Esophagus muscularis mucosa (tissue), 3 donors: ENCODE measurements around the gene SS18L1.

Experiments
- POLR2A ChIP-seq: fragments of 450-650 bp; IDR thresholded peaks from one replicate; pipeline ENCODE4 v1.6.1; 2017; ENCODE audit warnings: antibody characterized with exemption, moderate library complexity, mild to moderate bottlenecking, low read depth
- TF ChIP-seq, protein P1 (sequence below), 3 experiments: fragments of 200-600 bp in 2 of 3; fragments of 450-650 bp in 1 of 3; sonication (generic) in 2 of 3; IDR thresholded peaks; one replicate each; pipeline ENCODE4 v1.5.1; 2017 to 2019; ENCODE audit warnings: antibody characterized with exemption in 3 of 3, mild to moderate bottlenecking in 2 of 3, moderate library complexity in 1 of 3

DNA sequence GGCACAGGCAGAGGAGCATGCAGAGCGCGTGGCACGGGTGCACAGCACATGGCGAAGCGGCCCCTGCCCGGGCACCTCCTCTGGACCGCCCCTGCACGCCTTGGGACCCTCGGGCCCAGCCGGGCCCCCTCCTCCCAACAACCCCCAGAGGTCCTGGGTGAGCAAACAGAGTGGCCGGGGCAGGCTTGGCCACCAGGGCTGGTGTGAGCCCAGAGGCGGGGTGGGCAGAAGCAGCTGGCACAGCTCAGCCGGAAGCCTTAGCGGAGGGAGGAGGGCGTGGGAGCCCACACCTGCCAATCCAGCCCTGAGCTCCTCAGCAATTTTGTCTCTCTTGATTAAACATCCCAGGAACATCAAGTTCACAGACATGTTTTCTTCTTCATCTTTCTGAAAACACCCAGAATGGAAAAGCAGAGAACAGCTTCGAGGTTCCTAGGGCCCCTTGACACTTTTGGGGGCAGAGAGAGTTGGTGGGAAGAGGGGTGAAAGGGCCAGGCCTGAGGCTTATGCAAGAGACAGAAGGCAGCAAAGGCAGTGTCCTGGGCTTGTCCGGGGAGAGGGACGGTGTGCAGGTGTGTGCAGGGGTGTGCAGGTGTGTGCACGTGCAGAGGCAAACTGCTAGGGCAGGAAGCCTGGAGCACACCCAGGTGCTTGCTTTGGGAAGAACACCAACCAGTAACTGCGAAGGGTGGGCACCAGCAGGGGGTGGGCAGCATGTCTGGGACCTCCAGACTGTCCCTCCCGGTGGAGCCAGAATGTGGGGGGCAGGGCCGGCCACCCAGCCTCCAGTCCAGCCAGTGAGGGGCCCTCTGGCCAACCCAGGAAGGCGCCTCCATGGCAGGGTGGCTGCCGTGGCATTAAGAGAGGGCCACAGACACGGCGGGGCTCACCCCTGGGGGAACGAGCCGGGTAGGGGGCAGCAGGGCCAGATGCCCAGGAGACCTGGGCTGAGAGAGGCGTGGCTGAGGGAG lies 71.7 kb downstream of the SS18L1 start:
- TF ChIP-seq, protein P1, sequence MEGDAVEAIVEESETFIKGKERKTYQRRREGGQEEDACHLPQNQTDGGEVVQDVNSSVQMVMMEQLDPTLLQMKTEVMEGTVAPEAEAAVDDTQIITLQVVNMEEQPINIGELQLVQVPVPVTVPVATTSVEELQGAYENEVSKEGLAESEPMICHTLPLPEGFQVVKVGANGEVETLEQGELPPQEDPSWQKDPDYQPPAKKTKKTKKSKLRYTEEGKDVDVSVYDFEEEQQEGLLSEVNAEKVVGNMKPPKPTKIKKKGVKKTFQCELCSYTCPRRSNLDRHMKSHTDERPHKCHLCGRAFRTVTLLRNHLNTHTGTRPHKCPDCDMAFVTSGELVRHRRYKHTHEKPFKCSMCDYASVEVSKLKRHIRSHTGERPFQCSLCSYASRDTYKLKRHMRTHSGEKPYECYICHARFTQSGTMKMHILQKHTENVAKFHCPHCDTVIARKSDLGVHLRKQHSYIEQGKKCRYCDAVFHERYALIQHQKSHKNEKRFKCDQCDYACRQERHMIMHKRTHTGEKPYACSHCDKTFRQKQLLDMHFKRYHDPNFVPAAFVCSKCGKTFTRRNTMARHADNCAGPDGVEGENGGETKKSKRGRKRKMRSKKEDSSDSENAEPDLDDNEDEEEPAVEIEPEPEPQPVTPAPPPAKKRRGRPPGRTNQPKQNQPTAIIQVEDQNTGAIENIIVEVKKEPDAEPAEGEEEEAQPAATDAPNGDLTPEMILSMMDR (IDR thresholded peaks at IDR 0.05) = no peak
- TF ChIP-seq POLR2A = no peak
